Pancreas (tissue), 10 donors: ENCODE data around the gene MAPK1. TPM values are rescaled to one million over a fixed set of nuclear protein-coding genes. Genes with fewer than 3 reads are reported as not detected.

ENCODE experiments used
- ATAC-seq, 4 donors: fragments of 200-7000 bp; cut with Tn5 transposase; one replicate each; pipeline versions ENCODE4 v1.8.0 to v1.9.1; 2020; ENCODE audit warnings: mild to moderate bottlenecking in 4 of 4, moderate library complexity in 4 of 4
- DNase-seq, 6 donors: peaks; one replicate each; pipeline ENCODE4 v3.0.0-alpha.2; 2020
- FAIRE-seq: peaks from 2 replicates; lab custom pipeline; 2012; peaks lifted over from hg19 to GRCh38; lab: Jason Lieb, UNC
- H3K27ac ChIP-seq, 4 donors: fragments of 200-600 bp; sonication (generic); 1 replicate in 3 of 4; 2 replicates in 1 of 4; pipeline versions ENCODE4 v1.5.0 to v1.8.0; 2020
- H3K27me3 ChIP-seq, 4 donors: fragments of 200-600 bp; one replicate each; pipeline ENCODE4 v1.8.0; 2021
- H3K36me3 ChIP-seq, 3 donors: fragments of 200-600 bp; sonication (generic) in 1 of 3; one replicate each; pipeline versions ENCODE4 v1.5.0 to v1.8.0; 2020 to 2021
- H3K4me1 ChIP-seq, 3 donors: fragments of 200-600 bp; one replicate each; pipeline ENCODE4 v1.8.0; 2021
- H3K4me3 ChIP-seq, 4 donors: fragments of 200-600 bp; sonication (generic) in 2 of 4; one replicate each; pipeline versions ENCODE4 v1.5.0 to v1.8.0; 2020 to 2021
- H3K9me3 ChIP-seq, 4 donors: fragments of 200-600 bp; one replicate each; pipeline ENCODE4 v1.8.0; 2021
- CTCF ChIP-seq, 4 donors: fragments of 200-600 bp; sonication (generic) in 3 of 4; IDR thresholded peaks; one replicate each; pipeline versions ENCODE4 v1.5.0 to v1.8.0; 2021; ENCODE audit warnings: antibody characterized with exemption in 4 of 4
- WGBS, 2 donors: extraction: QIAGEN DNeasy Blood & Tissue Kit; methylation state at CpG; one replicate each; pipeline ENCODE4 v1.1.7; 2013; 5-methylcytosine and 5-hydroxymethylcytosine counted together
- intact Hi-C, 3 donors: fragments of 100-400 bp; cut with DNase I; formaldehyde crosslinking; loops; one replicate each; pipeline versions ENCODE4 v1.11.1 to v1.14.2; 2022
- polyA plus RNA-seq, 2 donors: library from polyadenylated mRNA; stranded (reverse); fragments of 200-250 nt; gene quantifications; one replicate each; pipeline ENCODE4 v1.2.3, GENCODE V29; 2013
- total RNA-seq, 6 donors: library from RNA; stranded (reverse); fragmentation: NEBNext Ultra II Directional in 4 of 6; extraction: Animal tissue kit (Norgen Biotek cat#: 25700) in 4 of 6; gene quantifications; one replicate each; pipeline versions ENCODE4 v1.2.1 to v1.2.4, GENCODE V29; 2021 to 2023
- donor health status: healthy with polysubstance abuse.
- donor health status: DM: no; HTN: no; CAD: no; lungs with moderate emphysema.
- donor health status: DM: no; HTN: no; CAD: no.
- donor health status: control.
- donor health status: control.
- donor health status: Bipolar disorder and iron deficiency.
- donor health status: DM: yes; HTN: yes; CAD: no.
- donor health status: DM: no; HTN: no; CAD: no.
- donor health status: DM: no; HTN: no; CAD: no.
- donor health status: DM: yes; HTN: yes; CAD: no.

The MAPK1 gene
- total and polyA plus RNA-seq, 8 donors = 7.0 to 85.7 (median 66.4) TPM

- H3K27ac ChIP-seq = no peak overlapping the region
- H3K4me1 ChIP-seq = peaks cover 0 to 7% (median 0%) of the 10 kb centered on the region in 3 donors
- FAIRE-seq (no peak), ATAC-seq (no peak), DNase-seq (no peak)
- peaks cover 11 to 54% (median 22%) of the 10 kb centered on the region in 3 donors for H3K36me3 ChIP-seq
- no peaks in the 10 kb centered on the region for H3K9me3 ChIP-seq
- no peak overlapping the region for H3K4me3 ChIP-seq
- H3K27me3 ChIP-seq = no peaks in the 10 kb centered on the region
- TF ChIP-seq CTCF (IDR thresholded peaks at IDR 0.05) = no peak
- WGBS, 2 donors = 96 to 98% methylated on average over 4 of the region's 4 CpGs
- intact Hi-C loops = no loop called here
Measured at GRCh38 chr22:21771631-21771976, 95.8 kb downstream of the MAPK1 start.

GRCh38 chr22:21768435-21768834, 99.0 kb downstream of the MAPK1 start:
- Histone ChIP-seq H3K4me3 (no peak overlapping the region), H3K27me3 (no peaks in the 10 kb centered on the region), H3K9me3 (no peaks in the 10 kb centered on the region), H3K27ac (no peak overlapping the region), H3K4me1 (no peaks in the 10 kb centered on the region), H3K36me3 (peaks cover 13 to 84% (median 31%) of the 10 kb centered on the region in 3 donors)
- no peak for FAIRE-seq
- intact Hi-C loops = no loop called here
- no peak for TF ChIP-seq CTCF (IDR thresholded peaks at IDR 0.05)
- no peak for DNase-seq
- ATAC-seq = no peak
- WGBS, 2 donors = 57 to 97% methylated on average over 1 of the region's 1 CpG

- intact Hi-C loops = no loop called here
- H3K36me3 ChIP-seq = peaks cover 13 to 88% (median 32%) of the 10 kb centered on the region in 3 donors
- no peaks in the 10 kb centered on the region for H3K4me1 ChIP-seq
- 90 to 93% methylated on average over 15 of the region's 15 CpGs for WGBS, 2 donors
- DNase-seq (no peak), ATAC-seq (peak in 3 of 4 donors; percentile 23 to 37 (median 35)), FAIRE-seq (no peak)
- no peaks in the 10 kb centered on the region for H3K9me3 ChIP-seq
- TF ChIP-seq CTCF (IDR thresholded peaks at IDR 0.05) = no peak
- no peak overlapping the region for H3K27ac ChIP-seq
- H3K4me3 ChIP-seq = no peak overlapping the region
- no peaks in the 10 kb centered on the region for H3K27me3 ChIP-seq
Measured at GRCh38 chr22:21766691-21767462, 100.6 kb downstream of the MAPK1 start.

GRCh38 chr22:21765909-21766529, 101.4 kb downstream of the MAPK1 start:
- no peak overlapping the region for H3K4me3 ChIP-seq
- no peak overlapping the region for H3K27ac ChIP-seq
- DNase-seq = no peak
- WGBS, 2 donors = 92 to 93% methylated on average over 11 of the region's 11 CpGs
- no peak for FAIRE-seq
- no peak for TF ChIP-seq CTCF (IDR thresholded peaks at IDR 0.05)
- no peaks in the 10 kb centered on the region for H3K27me3 ChIP-seq
- H3K4me1 ChIP-seq = no peaks in the 10 kb centered on the region
- intact Hi-C loops = no loop called here
- H3K9me3 ChIP-seq = no peaks in the 10 kb centered on the region
- no peak for ATAC-seq
- H3K36me3 ChIP-seq = peaks cover 10 to 81% (median 32%) of the 10 kb centered on the region in 3 donors
